Nephron (organoid): ENCODE measurements around the gene TDRD1.

Experiments
- H3K27ac Mint-ChIP-seq, 3 experiments: 2 replicates each; pipeline ENCODE4 v1.8.0; 2020; ENCODE audit warnings: mixed read lengths in 3 of 3, mild to moderate bottlenecking in 2 of 3, moderate library complexity in 1 of 3
- H3K27me3 Mint-ChIP-seq: 2 replicates; pipeline ENCODE4 v1.8.0; 2021; ENCODE audit warnings: low read depth, mild to moderate bottlenecking, moderate library complexity, mixed read lengths
- H3K36me3 Mint-ChIP-seq: 2 replicates; pipeline ENCODE4 v1.8.0; 2020; ENCODE audit warnings: low read depth, mixed read lengths
- H3K4me1 Mint-ChIP-seq: 2 replicates; pipeline ENCODE4 v1.8.0; 2020; ENCODE audit warnings: mixed read lengths
- H3K4me3 Mint-ChIP-seq, 3 experiments: 2 replicates each; pipeline ENCODE4 v1.8.0; 2020; ENCODE audit warnings: mild to moderate bottlenecking in 3 of 3, mixed read lengths in 3 of 3, moderate library complexity in 2 of 3
- H3K9me3 Mint-ChIP-seq: 2 replicates; pipeline ENCODE4 v1.8.0; 2020; ENCODE audit warnings: mixed read lengths
- TF ChIP-seq, protein P1 (sequence below), 3 experiments: fragments of 200-600 bp; sonication (generic); IDR thresholded peaks; one replicate each; pipeline ENCODE4 v1.5.0; 2021; ENCODE audit warnings: antibody characterized with exemption in 3 of 3; ENCODE audit not compliant: unreplicated experiment in 3 of 3

TDRD1 gene

DNA sequence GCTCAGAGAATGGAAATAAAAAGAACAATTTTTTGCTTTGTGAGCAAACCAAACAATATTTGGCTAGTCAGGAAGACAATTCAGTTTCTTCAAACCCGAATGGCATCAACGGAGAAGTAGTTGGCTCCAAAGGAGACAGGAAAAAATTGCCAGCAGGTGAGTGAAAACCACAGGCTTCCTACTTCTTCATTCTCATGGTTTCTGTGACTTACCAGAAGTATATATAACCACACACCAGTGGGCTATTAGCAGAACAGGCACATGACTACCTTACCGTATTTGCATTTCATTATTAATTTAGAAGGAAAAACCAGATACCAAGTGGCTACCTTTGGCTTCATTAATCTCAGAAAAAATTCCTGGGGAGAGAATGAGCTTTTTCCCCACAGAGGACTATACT, 8.8 kb downstream of the TDRD1 start:
- Mint-ChIP-seq H3K9me3 (no peaks in the 10 kb centered on the region), H3K36me3 (no peaks in the 10 kb centered on the region), H3K27me3 (peaks cover 3% of the 10 kb centered on the region), H3K4me1 (no peaks in the 10 kb centered on the region), H3K4me3 (no peak overlapping the region), H3K27ac (no peak overlapping the region)
- TF ChIP-seq, protein P1, sequence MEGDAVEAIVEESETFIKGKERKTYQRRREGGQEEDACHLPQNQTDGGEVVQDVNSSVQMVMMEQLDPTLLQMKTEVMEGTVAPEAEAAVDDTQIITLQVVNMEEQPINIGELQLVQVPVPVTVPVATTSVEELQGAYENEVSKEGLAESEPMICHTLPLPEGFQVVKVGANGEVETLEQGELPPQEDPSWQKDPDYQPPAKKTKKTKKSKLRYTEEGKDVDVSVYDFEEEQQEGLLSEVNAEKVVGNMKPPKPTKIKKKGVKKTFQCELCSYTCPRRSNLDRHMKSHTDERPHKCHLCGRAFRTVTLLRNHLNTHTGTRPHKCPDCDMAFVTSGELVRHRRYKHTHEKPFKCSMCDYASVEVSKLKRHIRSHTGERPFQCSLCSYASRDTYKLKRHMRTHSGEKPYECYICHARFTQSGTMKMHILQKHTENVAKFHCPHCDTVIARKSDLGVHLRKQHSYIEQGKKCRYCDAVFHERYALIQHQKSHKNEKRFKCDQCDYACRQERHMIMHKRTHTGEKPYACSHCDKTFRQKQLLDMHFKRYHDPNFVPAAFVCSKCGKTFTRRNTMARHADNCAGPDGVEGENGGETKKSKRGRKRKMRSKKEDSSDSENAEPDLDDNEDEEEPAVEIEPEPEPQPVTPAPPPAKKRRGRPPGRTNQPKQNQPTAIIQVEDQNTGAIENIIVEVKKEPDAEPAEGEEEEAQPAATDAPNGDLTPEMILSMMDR (IDR thresholded peaks at IDR 0.05; ENCODE audit: unreplicated experiment in 3 of 3), result no peak

DNA sequence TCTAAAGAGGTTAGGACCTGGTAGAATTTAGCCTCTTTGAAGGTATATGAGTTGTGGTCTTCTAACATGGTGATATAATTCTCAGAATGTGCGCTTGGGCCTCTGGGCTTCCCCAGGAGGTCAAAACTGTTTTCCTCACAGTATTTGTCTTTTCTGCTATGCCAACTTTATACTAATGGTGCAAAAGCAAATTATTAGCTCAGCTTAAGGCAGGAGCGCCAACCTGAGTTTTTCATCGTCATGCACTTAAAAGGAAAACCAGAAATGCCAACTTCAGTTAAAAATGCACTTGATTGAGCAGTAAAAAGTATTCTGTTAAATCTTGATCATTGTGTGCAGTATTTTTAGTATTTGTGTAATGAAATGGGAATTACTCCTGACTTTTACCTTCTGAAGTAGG, 9.7 kb downstream of the TDRD1 start:
- Mint-ChIP-seq H3K27ac (no peak overlapping the region), H3K27me3 (peaks cover 3% of the 10 kb centered on the region), H3K4me1 (no peaks in the 10 kb centered on the region), H3K36me3 (no peaks in the 10 kb centered on the region), H3K9me3 (no peaks in the 10 kb centered on the region), H3K4me3 (no peak overlapping the region)
- TF ChIP-seq, protein P1 (IDR thresholded peaks at IDR 0.05; ENCODE audit: unreplicated experiment in 3 of 3), result no peak

DNA sequence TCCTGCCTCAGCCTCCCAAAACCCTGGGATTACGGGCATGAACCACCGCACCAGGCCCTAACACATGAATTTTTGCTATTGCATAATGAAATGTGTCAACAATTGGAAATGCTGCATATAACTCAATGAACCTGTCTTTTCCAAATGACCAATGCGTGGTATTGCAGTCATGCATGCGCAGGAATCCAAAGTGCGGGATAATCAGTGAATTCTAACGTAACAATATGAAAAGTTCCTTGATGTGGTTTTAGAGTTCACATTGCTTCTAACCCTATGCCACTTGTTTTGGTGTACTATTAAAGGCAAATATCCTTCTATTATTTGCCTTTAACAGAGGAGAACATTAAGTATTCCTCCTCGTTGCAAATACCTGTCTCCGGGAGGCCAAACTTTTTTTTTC, 10.5 kb downstream of the TDRD1 start:
- no peak overlapping the region for H3K4me3 Mint-ChIP-seq
- TF ChIP-seq, protein P1 (IDR thresholded peaks at IDR 0.05; ENCODE audit: unreplicated experiment in 3 of 3), result no peak
- H3K27ac Mint-ChIP-seq, result no peak overlapping the region
- no peaks in the 10 kb centered on the region for H3K36me3 Mint-ChIP-seq
- no peaks in the 10 kb centered on the region for H3K4me1 Mint-ChIP-seq
- peaks cover 3% of the 10 kb centered on the region for H3K27me3 Mint-ChIP-seq
- H3K9me3 Mint-ChIP-seq, result no peaks in the 10 kb centered on the region

DNA sequence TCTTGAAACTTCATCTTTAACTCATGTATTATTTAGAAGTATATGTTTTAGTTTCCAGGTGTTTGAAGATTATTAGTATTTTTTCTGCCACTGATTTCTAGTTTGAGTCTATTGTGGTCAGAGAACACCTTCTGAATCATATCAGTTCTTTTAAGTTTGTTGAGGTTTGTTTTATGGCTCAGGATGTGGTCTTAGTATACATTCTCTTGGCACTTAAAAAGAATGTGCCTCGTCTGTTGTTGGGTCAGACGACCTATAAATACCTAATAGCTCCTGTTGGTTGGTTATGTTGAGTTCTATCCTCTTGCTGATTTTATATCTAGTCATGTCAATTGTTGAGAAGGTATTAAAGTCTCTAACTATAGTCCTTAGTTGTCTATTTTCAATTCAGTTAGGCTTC, 15.9 kb downstream of the TDRD1 start:
- Mint-ChIP-seq H3K27me3 (peaks cover 9% of the 10 kb centered on the region), H3K4me3 (no peak overlapping the region), H3K36me3 (no peaks in the 10 kb centered on the region), H3K27ac (peak overlapping the region in 1 of 3 experiments; percentile 15), H3K4me1 (peaks cover 5% of the 10 kb centered on the region), H3K9me3 (peaks cover 2% of the 10 kb centered on the region)
- TF ChIP-seq, protein P1 (IDR thresholded peaks at IDR 0.05; ENCODE audit: unreplicated experiment in 3 of 3), result no peak

DNA sequence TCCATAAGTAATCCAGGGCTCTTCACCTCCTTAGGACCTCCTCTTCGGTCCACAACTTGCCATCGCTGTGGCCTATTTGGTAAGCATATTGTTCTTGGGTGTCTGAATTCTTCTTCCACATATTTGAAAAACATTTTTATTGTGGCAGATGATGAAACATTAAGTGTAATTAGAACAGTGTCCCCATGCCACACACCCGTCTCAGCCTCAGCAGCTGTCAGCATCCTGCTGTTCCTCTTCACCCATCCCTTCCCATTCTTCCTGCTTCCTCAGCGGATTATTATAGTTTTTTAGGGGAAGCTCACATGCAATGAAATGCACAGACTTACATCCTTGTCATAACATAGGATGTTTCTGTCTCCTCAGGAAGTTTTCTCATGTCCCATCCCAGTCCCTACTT, 20.1 kb downstream of the TDRD1 start:
- peaks cover 2% of the 10 kb centered on the region for H3K9me3 Mint-ChIP-seq
- H3K4me1 Mint-ChIP-seq, result peaks cover 5% of the 10 kb centered on the region
- TF ChIP-seq, protein P1 (IDR thresholded peaks at IDR 0.05; ENCODE audit: unreplicated experiment in 3 of 3), result no peak
- peaks cover 13% of the 10 kb centered on the region for H3K27me3 Mint-ChIP-seq
- no peak overlapping the region for H3K4me3 Mint-ChIP-seq
- no peaks in the 10 kb centered on the region for H3K36me3 Mint-ChIP-seq
- no peak overlapping the region for H3K27ac Mint-ChIP-seq

DNA sequence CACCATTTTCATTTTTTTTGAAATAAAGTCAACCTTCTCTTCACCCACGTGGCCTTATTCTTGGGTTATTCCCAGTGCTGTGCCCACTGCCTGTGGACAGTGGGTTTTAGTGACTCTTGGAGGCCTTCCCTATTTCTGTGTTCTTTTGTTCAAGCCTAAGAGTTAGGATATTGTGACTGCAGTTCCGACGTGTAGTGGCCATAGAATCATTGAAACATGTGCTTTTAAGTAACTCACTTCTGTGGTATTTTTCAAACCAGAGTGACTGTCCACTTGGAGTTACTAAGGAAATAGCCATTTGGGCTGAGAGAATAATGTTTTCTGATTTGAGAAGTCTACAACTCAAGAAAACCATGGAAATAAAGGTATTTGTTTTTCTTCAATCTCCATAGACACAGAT, 23.7 kb downstream of the TDRD1 start:
- no peaks in the 10 kb centered on the region for H3K4me1 Mint-ChIP-seq
- H3K27me3 Mint-ChIP-seq, result peaks cover 13% of the 10 kb centered on the region
- H3K4me3 Mint-ChIP-seq, result no peak overlapping the region
- H3K9me3 Mint-ChIP-seq, result no peaks in the 10 kb centered on the region
- TF ChIP-seq, protein P1 (IDR thresholded peaks at IDR 0.05; ENCODE audit: unreplicated experiment in 3 of 3), result no peak
- H3K36me3 Mint-ChIP-seq, result no peaks in the 10 kb centered on the region
- no peak overlapping the region for H3K27ac Mint-ChIP-seq
